HG03558 (cell line): ENCODE data around the gene SGMS1.

Source experiments
- ATAC-seq: cut with Tn5 transposase; IDR thresholded peaks from one replicate; pipeline ENCODE4 v1.9.1; 2021; ENCODE audit warnings: moderate number of reproducible peaks; ENCODE audit not compliant: unreplicated experiment; ENCODE audit errors: extremely low read depth

SGMS1 gene

GRCh38 chr10:50613726-50614443, 9.9 kb downstream of the SGMS1 start:
- no peak for ATAC-seq

DNA sequence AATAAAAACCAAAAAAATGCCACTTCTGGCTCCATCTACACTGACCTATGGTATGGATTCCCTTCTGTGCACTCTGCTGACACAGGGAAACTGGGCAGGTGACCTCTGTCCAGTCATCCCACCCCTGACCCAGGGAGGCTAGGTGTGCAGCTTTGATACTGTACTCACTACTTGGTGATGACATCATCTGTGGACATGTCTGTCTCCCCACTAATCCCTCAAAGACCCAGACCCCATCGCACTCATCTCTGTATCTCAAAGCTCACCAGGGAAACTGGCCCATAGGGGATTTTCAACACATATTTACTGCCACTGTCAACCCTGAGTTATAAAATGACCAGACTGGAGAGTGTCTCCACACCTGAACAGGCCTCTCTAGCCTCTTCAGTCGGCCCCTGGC, 10.6 kb downstream of the SGMS1 start:
- ATAC-seq = no peak

DNA sequence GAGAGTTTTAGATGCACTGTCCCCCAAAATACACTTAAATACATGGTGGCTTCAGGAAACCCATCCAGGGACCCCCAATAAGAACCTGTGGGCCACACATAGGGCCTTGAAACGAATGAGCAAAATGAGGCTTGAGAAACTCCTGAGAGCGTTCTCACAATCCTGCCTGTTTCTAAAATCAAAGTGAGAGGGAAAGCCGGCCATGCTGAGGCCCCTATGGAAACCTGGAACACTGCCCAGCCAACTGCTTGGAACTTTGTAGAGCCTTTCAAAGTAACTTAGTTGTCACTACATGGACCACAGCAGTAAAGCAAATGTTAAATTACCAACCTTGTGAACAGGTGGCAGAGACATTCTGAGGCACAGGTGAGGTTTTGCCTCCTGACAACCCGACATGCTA, 13.4 kb downstream of the SGMS1 start:
- no peak for ATAC-seq

GRCh38 chr10:50607356-50607925, 16.3 kb downstream of the SGMS1 start:
- ATAC-seq = no peak

DNA sequence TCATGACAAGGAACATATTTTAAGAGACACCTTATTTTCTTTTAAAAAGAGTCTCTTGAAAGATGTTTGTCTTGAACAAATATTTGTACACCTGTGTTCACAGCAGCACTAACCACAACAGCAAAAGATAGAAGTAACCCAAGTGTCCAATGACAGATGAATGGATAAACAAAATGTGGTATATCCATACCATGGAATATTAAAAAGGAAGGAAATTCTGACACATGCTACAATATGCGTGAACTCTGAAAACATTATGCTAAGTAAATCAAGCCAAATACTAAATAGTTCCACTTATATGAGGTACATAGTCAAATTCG, 17.8 kb downstream of the SGMS1 start:
- ATAC-seq = no peak

GRCh38 chr10:50605269-50605950, 18.3 kb downstream of the SGMS1 start:
- ATAC-seq = peak; percentile 69

DNA sequence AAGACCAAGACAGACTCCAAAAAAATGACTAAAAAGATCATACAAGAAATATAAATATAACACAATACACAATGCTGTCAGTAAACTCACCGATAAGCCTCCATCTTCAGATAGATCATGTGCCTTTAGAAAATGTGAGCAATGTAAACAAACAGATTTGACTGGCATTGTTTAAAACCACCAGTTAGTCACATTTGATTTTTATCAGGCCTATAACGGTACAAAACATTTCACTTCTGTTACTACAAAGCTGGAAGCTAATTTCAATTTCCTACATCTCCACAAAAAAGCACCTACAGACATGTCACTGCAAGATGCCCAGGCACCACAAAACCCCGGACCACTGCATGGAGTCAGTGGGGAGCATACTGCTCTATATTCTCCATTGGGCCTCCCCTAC, 18.9 kb downstream of the SGMS1 start:
- no peak for ATAC-seq

GRCh38 chr10:50604049-50604640, 19.6 kb downstream of the SGMS1 start:
- ATAC-seq = peak; percentile 54

- no peak for ATAC-seq
Measured at GRCh38 chr10:50603151-50603850, 20.5 kb downstream of the SGMS1 start.

- no peak for ATAC-seq
Measured at GRCh38 chr10:50601974-50602373, 21.8 kb downstream of the SGMS1 start.

- ATAC-seq = no peak
Measured at GRCh38 chr10:50600831-50601477, 22.8 kb downstream of the SGMS1 start.

GRCh38 chr10:50600286-50600685, 23.5 kb downstream of the SGMS1 start:
- ATAC-seq = no peak

DNA sequence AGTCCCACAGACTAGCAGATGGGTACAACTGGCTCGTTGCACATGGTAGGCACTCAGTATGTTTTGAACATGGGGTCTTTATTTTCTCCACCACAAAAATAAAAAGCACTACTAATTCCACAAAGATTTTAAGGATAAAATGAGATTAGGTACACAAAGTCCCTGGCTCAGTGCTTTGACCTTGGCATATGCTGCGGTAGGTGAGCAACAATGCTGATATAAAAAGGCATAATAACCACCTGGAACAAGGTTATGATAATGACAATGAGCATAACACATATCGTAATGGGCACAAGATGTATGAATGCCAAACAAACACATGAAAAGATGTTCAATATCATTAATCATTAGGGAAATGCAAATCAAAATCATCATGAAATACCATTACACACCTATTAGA, 26.9 kb downstream of the SGMS1 start:
- no peak for ATAC-seq

- ATAC-seq = no peak
Measured at GRCh38 chr10:50596456-50596855, 27.3 kb downstream of the SGMS1 start.

DNA sequence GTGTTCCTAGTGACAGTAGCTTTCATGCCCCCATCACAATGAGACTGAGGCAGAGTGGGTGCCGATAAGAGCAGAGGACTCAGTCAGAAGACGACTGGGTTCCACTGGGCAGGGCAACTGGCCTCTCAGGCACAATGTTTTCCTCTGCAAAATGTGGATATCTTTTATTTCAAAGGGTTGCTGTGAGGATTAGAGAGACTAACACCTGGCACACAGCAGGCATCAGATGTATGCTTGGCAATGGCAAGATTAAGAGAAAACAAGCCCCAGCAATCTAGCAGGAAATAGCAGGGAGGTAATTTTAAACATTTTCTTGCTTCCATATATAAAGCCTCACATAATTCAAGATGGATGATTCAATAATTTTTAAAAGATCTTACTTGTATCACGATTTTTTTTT, 28.0 kb downstream of the SGMS1 start:
- no peak for ATAC-seq

GRCh38 chr10:50593523-50594376, 30.0 kb downstream of the SGMS1 start:
- no peak for ATAC-seq

GRCh38 chr10:50592961-50593418, 30.8 kb downstream of the SGMS1 start:
- ATAC-seq = no peak

DNA sequence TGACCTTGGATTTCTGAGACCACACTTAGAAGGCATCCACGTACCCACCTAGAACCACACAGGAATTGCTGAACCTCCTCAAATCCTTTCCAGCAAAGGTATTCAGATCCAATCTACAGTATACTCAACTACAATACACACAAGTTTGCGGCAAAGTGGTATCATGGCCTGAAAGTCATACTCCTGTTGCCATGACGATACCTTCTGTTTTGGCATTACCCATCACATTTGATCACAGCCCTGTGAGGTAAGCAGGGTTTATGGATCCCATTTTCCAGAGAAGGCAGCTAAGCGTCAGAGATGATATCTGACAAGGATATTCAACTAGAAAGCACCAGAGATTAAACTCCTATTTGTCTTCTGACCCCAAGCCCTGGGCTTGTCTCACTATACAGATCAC, 32.8 kb downstream of the SGMS1 start:
- no peak for ATAC-seq

- no peak for ATAC-seq
Measured at GRCh38 chr10:50586740-50587088, 37.0 kb downstream of the SGMS1 start.
